ENCODE measurements around the gene PARP14. TPM values are rescaled to one million over a fixed set of nuclear protein-coding genes. Genes with fewer than 3 reads are reported as not detected.
A peak's percentile ranks its signal among the peaks of the same experiment; 100 is the strongest.
"Not testable (repeated sequence)": the region's sequence is repeated elsewhere in the genome, so short reads cannot be mapped to it uniquely, and the experiment has no call there.

Gene PARP14
- 10 to 100 TPM; 55.2 to 56.5 TPM for total RNA-seq

DNA sequence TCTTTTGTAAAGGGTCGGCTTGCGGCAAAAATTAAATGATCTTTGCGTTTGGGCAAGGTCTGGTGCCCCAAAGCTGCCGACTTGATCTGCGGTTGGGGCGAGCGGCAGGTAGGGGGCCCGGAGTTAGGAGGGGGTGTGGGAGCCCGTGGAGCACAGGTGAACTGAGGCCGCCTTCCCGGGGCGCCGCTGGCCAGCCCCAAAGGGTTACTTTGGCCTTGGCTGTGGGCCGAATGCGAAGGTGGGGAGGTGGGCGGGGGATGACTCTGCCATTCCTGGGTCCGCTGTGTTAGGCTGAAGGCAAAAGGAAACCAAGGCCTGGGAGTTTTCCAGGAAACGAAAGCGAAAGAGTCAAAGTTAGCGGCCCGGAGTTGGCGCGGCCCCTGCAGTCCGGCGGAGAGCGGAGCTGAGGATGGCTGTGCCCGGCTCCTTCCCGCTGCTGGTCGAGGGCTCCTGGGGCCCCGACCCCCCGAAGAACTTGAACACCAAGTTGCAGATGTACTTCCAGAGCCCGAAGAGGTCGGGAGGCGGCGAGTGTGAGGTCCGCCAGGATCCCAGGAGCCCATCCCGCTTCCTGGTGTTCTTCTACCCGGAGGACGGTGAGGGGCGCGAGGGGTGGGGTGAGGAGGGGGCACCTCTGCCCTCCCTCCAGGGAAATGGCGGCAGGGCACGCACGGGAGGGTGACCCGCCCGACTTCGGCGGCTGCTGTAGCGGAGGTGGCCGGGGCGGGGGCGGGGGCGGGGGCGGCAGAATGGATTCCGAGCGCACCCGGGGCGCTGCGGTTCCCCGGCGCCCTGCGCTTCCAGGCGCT lies at the start of gene PARP14:
TSS of gene PARP14 (plus strand) at position 365 of the 809 bp plus-strand sequence. CDS start at position 410, 45 bp downstream.
- peak; percentile 74 for DNase-seq
- peaks cover 31% of the 10 kb centered on the region for H3K36me3 Mint-ChIP-seq
- no peaks in the 10 kb centered on the region for H3K9me3 Mint-ChIP-seq
- H3K27ac Mint-ChIP-seq = peak within 1 kb of the TSS; percentile 98
- H3K4me3 Mint-ChIP-seq = peak within 1 kb of the TSS; percentile 94
- peaks cover 55% of the 10 kb centered on the region for H3K4me1 Mint-ChIP-seq
- no peaks in the 10 kb centered on the region for H3K27me3 Mint-ChIP-seq

GRCh38 chr3:122635789-122636188 lies 44.9 kb upstream of the PARP14 start:
- Mint-ChIP-seq H3K4me3 (no peak overlapping the region), H3K4me1 (peaks cover 2% of the 10 kb centered on the region), H3K9me3 (no peaks in the 10 kb centered on the region), H3K27ac (no peak overlapping the region), H3K27me3 (no peaks in the 10 kb centered on the region), H3K36me3 (peaks cover 4% of the 10 kb centered on the region)
- DNase-seq = no peak

DNA sequence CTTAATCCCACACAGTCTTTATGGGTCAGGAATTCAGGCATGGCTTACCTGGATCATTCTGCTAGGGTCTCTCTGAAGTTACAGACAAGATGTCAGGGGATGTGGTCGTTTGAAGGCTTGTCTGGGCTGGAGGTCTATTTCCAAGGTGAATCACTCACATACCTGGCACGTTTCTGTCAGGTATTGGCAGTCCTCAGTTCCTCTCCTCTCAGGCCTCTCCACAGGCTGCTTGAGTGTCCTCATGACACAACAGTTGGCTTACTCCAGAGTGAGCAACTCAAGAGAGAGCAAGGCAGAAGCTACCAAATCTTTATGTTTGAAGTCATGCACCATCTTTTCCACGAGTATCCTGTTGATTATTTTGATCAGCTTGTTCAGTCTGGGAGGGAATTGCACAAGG lies 43.9 kb upstream of the PARP14 start:
- DNase-seq = no peak
- Mint-ChIP-seq H3K4me1 (peaks cover 2% of the 10 kb centered on the region), H3K27ac (no peak overlapping the region), H3K27me3 (no peaks in the 10 kb centered on the region), H3K36me3 (peaks cover 4% of the 10 kb centered on the region), H3K4me3 (no peak overlapping the region), H3K9me3 (no peaks in the 10 kb centered on the region)

DNA sequence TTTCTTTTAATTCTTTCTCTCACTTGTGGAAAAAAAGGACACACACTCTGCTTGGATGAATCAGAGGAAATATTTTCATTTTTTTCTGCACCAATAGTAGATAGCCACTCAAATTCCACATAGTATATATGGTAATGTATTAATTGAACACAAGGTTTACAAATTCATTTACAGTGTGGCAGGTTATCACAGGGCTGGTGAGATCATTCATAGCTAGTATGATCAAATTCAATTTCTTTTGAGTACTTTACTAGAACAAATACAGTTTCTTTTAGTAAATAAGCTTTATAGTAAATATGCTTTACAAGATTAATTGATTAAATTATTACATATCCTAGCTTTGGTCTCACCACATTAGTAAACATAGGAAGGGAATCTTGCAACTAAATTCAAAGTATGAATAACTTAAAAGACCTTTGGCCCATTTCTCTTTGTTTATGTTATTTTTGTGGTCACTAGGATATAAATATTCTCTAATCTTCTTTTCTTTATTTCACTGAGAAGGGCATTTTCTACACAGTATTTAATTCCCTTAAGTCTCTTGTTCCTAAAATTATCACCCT lies 40.1 kb upstream of the PARP14 start:
- H3K4me3 Mint-ChIP-seq = no peak overlapping the region
- peaks cover 4% of the 10 kb centered on the region for H3K36me3 Mint-ChIP-seq
- H3K27ac Mint-ChIP-seq = no peak overlapping the region
- H3K27me3 Mint-ChIP-seq = peaks cover 5% of the 10 kb centered on the region
- DNase-seq = no peak
- peaks cover 2% of the 10 kb centered on the region for H3K9me3 Mint-ChIP-seq
- H3K4me1 Mint-ChIP-seq = peaks cover 10% of the 10 kb centered on the region

DNA sequence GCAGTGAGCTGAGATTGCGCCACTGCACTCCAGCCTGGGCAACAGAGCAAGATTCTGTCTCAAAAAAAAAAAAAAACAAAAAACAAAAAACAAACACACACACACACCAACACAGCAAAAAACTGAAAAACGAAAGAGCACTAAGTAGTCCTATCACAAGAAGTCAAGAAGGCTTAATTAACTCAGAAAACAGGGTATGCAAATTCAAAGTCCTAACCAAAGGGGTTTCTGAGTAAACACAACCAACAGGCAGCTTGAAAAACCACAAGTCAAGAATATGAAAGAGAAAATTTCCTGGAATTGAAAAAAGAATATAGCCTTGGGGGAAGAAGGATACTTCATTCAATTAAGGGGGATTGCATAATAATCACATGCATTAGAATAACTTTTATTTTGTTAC lies 37.7 kb upstream of the PARP14 start:
- no peak overlapping the region for H3K27ac Mint-ChIP-seq
- H3K27me3 Mint-ChIP-seq = peaks cover 13% of the 10 kb centered on the region
- peaks cover 2% of the 10 kb centered on the region for H3K9me3 Mint-ChIP-seq
- H3K4me3 Mint-ChIP-seq = no peak overlapping the region
- H3K4me1 Mint-ChIP-seq = peaks cover 16% of the 10 kb centered on the region
- DNase-seq = no peak
- no peaks in the 10 kb centered on the region for H3K36me3 Mint-ChIP-seq

DNA sequence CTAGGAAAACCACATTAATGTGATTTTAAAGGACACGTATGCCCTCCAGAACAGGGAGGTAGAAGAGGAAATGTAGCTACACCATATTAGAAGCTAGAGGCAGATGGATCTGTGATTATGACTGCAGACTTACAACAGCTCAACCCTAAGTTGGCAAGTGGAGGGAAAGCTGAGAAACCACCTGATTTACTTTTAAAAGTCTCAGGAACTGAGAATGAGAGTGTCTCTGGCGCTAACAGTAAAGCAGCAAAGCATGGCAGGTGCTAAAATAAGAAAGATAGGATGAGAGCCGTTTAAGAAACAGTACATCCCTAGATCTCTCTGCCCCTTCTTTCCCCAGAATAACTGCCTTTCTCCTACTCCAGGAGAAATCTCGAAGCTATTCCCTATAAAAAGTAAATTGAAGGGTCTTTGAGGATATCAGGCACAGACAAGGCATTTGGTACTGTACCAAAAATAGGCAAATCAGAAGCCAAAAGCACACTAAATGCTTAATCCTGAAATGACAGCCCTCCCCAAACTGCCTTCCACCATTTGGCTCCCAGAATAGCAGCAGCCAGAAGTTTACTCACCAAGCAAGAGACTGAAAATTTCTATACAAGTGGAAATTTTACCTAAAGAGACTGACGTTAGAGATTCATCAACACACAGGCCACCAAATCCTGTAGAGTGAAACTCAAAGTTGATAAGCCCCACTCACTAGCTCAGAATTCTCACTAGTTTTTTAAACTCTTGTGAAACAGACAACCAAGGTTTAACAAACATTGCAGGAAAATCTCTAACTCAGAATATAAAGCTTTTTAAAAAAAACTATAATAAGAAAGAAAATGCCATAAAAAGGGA lies 34.3 kb upstream of the PARP14 start:
- no peak overlapping the region for H3K4me3 Mint-ChIP-seq
- H3K9me3 Mint-ChIP-seq = peaks cover 2% of the 10 kb centered on the region
- H3K27me3 Mint-ChIP-seq = peaks cover 24% of the 10 kb centered on the region
- DNase-seq = no peak
- H3K4me1 Mint-ChIP-seq = peaks cover 16% of the 10 kb centered on the region
- no peaks in the 10 kb centered on the region for H3K36me3 Mint-ChIP-seq
- H3K27ac Mint-ChIP-seq = no peak overlapping the region

- H3K4me1 Mint-ChIP-seq, H3K9me3 Mint-ChIP-seq, H3K4me3 Mint-ChIP-seq, H3K27ac Mint-ChIP-seq, H3K36me3 Mint-ChIP-seq, DNase-seq: not testable (repeated sequence)
- H3K27me3 Mint-ChIP-seq = peaks cover 24% of the 10 kb centered on the region
These were observed 29.3 kb upstream of the PARP14 start for GRCh38 chr3:122651233-122651907.

- H3K4me3 Mint-ChIP-seq, H3K36me3 Mint-ChIP-seq, H3K9me3 Mint-ChIP-seq, H3K27ac Mint-ChIP-seq, DNase-seq, H3K4me1 Mint-ChIP-seq: not testable (repeated sequence)
- peaks cover 26% of the 10 kb centered on the region for H3K27me3 Mint-ChIP-seq
These were observed 28.7 kb upstream of the PARP14 start for GRCh38 chr3:122651962-122652361.

- not testable (repeated sequence) for H3K4me3 Mint-ChIP-seq, H3K27ac Mint-ChIP-seq, H3K9me3 Mint-ChIP-seq, DNase-seq, H3K36me3 Mint-ChIP-seq, H3K4me1 Mint-ChIP-seq
- peaks cover 23% of the 10 kb centered on the region for H3K27me3 Mint-ChIP-seq
These were observed 22.3 kb upstream of the PARP14 start for GRCh38 chr3:122658336-122658735.

- no peak for DNase-seq
- no peaks in the 10 kb centered on the region for H3K36me3 Mint-ChIP-seq
- peaks cover 5% of the 10 kb centered on the region for H3K4me1 Mint-ChIP-seq
- H3K4me3 Mint-ChIP-seq = no peak overlapping the region
- peaks cover 18% of the 10 kb centered on the region for H3K27me3 Mint-ChIP-seq
- H3K27ac Mint-ChIP-seq = no peak overlapping the region
- H3K9me3 Mint-ChIP-seq = peaks cover 4% of the 10 kb centered on the region
These were observed 20.2 kb upstream of the PARP14 start for GRCh38 chr3:122660297-122660974.

GRCh38 chr3:122661633-122662032 lies 19.0 kb upstream of the PARP14 start:
- no peak for DNase-seq
- no peak overlapping the region for H3K27ac Mint-ChIP-seq
- H3K4me1 Mint-ChIP-seq = peaks cover 5% of the 10 kb centered on the region
- peaks cover 17% of the 10 kb centered on the region for H3K27me3 Mint-ChIP-seq
- H3K4me3 Mint-ChIP-seq = no peak overlapping the region
- no peaks in the 10 kb centered on the region for H3K36me3 Mint-ChIP-seq
- peaks cover 4% of the 10 kb centered on the region for H3K9me3 Mint-ChIP-seq

DNA sequence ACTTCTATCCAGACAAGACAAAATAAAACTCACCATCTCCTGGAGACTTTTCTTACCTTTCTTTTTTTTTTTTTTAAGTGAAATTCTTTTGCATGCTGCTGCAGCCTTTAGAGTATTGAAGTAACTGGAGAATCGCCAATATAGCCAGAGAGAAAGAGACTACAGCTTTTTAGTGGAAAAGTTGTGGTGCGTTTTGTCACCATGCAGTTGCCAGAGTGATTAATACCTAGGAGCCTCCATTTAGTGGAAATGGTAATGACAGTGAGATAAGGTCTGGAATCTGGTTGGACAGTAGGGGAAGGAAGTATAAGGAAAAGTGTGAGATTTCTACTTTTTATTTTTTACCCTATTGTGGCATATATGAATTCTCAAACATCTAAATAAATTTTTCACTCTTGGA lies 18.1 kb upstream of the PARP14 start:
- no peaks in the 10 kb centered on the region for H3K36me3 Mint-ChIP-seq
- no peak overlapping the region for H3K4me3 Mint-ChIP-seq
- no peak for DNase-seq
- H3K4me1 Mint-ChIP-seq = peaks cover 5% of the 10 kb centered on the region
- H3K9me3 Mint-ChIP-seq = peaks cover 4% of the 10 kb centered on the region
- no peak overlapping the region for H3K27ac Mint-ChIP-seq
- peaks cover 14% of the 10 kb centered on the region for H3K27me3 Mint-ChIP-seq

DNA sequence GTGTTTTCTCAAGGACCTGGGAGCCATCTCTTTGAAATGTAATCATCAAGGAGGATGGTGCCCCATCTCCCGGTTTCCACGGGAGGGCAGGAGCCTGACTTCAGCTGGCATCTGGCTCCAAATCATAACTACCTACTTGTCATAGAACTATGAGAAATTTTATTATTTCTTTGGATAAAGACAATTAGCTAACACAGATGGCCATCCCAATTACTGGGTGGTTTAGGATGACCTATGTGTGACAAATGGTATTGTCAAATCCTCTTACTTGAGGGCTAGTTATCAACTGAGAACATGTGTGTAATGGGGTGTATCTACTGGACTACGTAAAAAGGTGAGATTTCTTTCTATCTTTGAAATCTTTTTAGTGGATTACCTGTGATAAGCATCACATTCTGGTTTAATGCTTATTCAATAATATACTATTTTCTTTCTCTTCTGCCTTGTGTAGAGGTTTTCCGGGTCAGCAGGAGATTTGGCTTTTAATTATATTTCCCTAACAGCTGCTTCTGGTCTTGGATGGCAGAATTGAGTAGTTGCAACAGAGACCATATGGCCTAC lies 15.3 kb upstream of the PARP14 start:
- Mint-ChIP-seq H3K27me3 (peaks cover 9% of the 10 kb centered on the region), H3K4me3 (no peak overlapping the region), H3K4me1 (peaks cover 16% of the 10 kb centered on the region), H3K27ac (no peak overlapping the region), H3K36me3 (no peaks in the 10 kb centered on the region), H3K9me3 (peaks cover 6% of the 10 kb centered on the region)
- no peak for DNase-seq

- no peaks in the 10 kb centered on the region for H3K36me3 Mint-ChIP-seq
- no peak for DNase-seq
- H3K4me3 Mint-ChIP-seq = no peak overlapping the region
- H3K9me3 Mint-ChIP-seq = peaks cover 5% of the 10 kb centered on the region
- peaks cover 3% of the 10 kb centered on the region for H3K27me3 Mint-ChIP-seq
- no peak overlapping the region for H3K27ac Mint-ChIP-seq
- H3K4me1 Mint-ChIP-seq = peaks cover 16% of the 10 kb centered on the region
These were observed 14.8 kb upstream of the PARP14 start for GRCh38 chr3:122665881-122666280.
